ENCODE results near the gene FAM131A.

The FAM131A gene

GRCh38 chr3:184380185-184380626 is 42.8 kb downstream of the FAM131A start:
- DNase-seq (ENCODE audit: low read depth), result no peak
- H3K4me3 ChIP-seq (ENCODE audit: control insufficient read depth, low read depth, low read length), result peak overlapping the region; percentile 9; the same call in 1 of the 2 replicates
- TF ChIP-seq CTCF (IDR thresholded peaks at IDR 0.05; ENCODE audit: control insufficient read depth, insufficient read depth, low read depth, low read length, missing control alignments), result no peak

GRCh38 chr3:184380627-184381260 is 43.3 kb downstream of the FAM131A start:
- no peak for TF ChIP-seq CTCF (IDR thresholded peaks at IDR 0.05; ENCODE audit: control insufficient read depth, insufficient read depth, low read depth, low read length, missing control alignments)
- no peak overlapping the region for H3K4me3 ChIP-seq (ENCODE audit: control insufficient read depth, low read depth, low read length)
- DNase-seq (ENCODE audit: low read depth), result no peak

GRCh38 chr3:184381261-184382224 is 44.1 kb downstream of the FAM131A start:
- no peak for DNase-seq (ENCODE audit: low read depth)
- no peak overlapping the region for H3K4me3 ChIP-seq (ENCODE audit: control insufficient read depth, low read depth, low read length)
- no peak for TF ChIP-seq CTCF (IDR thresholded peaks at IDR 0.05; ENCODE audit: control insufficient read depth, insufficient read depth, low read depth, low read length, missing control alignments)

- TF ChIP-seq CTCF (IDR thresholded peaks at IDR 0.05; ENCODE audit: control insufficient read depth, insufficient read depth, low read depth, low read length, missing control alignments), result no peak
Observed at GRCh38 chr3:184382326-184383032, 45.1 kb downstream of the FAM131A start.

GRCh38 chr3:184383033-184383740 is 45.8 kb downstream of the FAM131A start:
- no peak for DNase-seq (ENCODE audit: low read depth)
- TF ChIP-seq CTCF (IDR thresholded peaks at IDR 0.05; ENCODE audit: control insufficient read depth, insufficient read depth, low read depth, low read length, missing control alignments), result no peak
- H3K4me3 ChIP-seq (ENCODE audit: control insufficient read depth, low read depth, low read length), result no peak overlapping the region

More at GRCh38 chr3:184382326-184383032, 45.1 kb downstream of the FAM131A start:
- no peak for DNase-seq (ENCODE audit: low read depth)
- no peak overlapping the region for H3K4me3 ChIP-seq (ENCODE audit: control insufficient read depth, low read depth, low read length)

GRCh38 chr3:184384342-184384741 is 46.9 kb downstream of the FAM131A start:
- no peak for TF ChIP-seq CTCF (IDR thresholded peaks at IDR 0.05; ENCODE audit: control insufficient read depth, insufficient read depth, low read depth, low read length, missing control alignments)
- no peak overlapping the region for H3K4me3 ChIP-seq (ENCODE audit: control insufficient read depth, low read depth, low read length)
- DNase-seq (ENCODE audit: low read depth), result no peak
